KOPT-K1 (cell line): ENCODE measurements around the gene CACNA1S.

Source experiments
- H3K27ac ChIP-seq: fragments of 200-600 bp; sonication (generic); 2 replicates; pipeline ENCODE4 v1.5.1; 2016; ENCODE audit warnings: antibody characterized with exemption, mild to moderate bottlenecking, low read depth, low read length; ENCODE audit not compliant: poor library complexity, severe bottlenecking
- H3K36me3 ChIP-seq: fragments of 200-600 bp; sonication (generic); 2 replicates; pipeline ENCODE4 v1.5.1; 2017; ENCODE audit warnings: antibody characterized with exemption, mild to moderate bottlenecking, low read length, moderate library complexity; ENCODE audit not compliant: insufficient read depth
- H3K9me3 ChIP-seq: fragments of 200-600 bp; sonication (generic); 2 replicates; pipeline ENCODE4 v1.5.1; 2017; ENCODE audit warnings: antibody characterized with exemption, low read length, mild to moderate bottlenecking; ENCODE audit not compliant: insufficient read depth, poor library complexity, severe bottlenecking

Gene CACNA1S

DNA sequence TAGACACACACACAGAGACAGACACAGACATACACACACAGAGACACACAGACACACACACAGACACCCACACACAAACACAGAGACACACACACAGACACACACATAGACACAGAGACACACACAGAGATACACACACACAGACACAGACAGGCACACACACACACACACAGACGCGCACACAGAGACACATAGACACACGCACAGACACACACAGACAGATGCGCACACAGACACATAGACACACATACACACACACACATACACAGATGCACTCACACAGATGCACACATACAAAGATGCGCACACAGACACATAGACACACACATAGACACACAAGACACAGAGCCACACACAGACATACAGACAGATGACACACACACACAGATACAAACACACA, 104.7 kb downstream of the CACNA1S start:
- H3K9me3 ChIP-seq, result no peaks in the 10 kb centered on the region
- H3K27ac ChIP-seq, result no peak overlapping the region
- peaks cover 70% of the 10 kb centered on the region for H3K36me3 ChIP-seq

DNA sequence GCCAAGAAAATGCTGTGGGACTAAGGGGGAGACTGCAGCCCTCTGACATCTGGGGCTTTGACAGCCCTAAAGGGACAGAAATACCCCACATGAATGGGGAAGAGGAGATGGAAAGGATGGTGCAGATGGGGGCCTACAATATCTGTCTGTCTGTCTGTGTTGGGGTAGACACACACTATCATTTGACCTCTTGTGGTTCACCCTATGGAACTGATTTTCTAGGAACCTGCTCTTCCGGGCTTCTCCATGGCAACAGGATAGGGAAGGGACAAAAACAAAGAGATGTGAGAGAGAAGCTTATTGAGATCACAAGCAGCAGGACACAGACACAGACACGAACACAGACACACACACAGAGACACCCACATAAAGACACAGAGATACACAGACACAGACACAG, 105.8 kb downstream of the CACNA1S start:
- Histone ChIP-seq H3K27ac (no peak overlapping the region), H3K36me3 (peaks cover 76% of the 10 kb centered on the region), H3K9me3 (no peaks in the 10 kb centered on the region)

DNA sequence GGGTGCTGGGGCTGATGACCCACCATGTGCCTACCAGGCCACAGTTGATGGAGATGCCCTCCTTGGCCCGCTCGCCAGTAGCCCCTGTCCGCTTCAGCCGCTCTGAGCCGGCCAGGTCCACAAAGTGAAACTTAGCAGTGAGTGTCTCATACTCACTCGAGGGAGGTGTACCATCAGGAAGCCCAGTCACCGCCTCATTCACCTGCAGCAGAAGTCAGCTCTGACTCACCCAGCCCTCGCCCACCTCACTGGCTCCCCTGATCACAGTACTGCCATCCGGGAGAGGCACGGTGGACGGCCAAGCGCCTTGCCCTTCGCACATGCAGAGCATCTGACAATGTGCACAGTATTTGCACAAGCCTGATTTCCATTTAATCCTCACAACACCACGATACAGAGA, 107.5 kb downstream of the CACNA1S start:
- Histone ChIP-seq H3K27ac (no peak overlapping the region), H3K9me3 (no peaks in the 10 kb centered on the region), H3K36me3 (peaks cover 88% of the 10 kb centered on the region)

DNA sequence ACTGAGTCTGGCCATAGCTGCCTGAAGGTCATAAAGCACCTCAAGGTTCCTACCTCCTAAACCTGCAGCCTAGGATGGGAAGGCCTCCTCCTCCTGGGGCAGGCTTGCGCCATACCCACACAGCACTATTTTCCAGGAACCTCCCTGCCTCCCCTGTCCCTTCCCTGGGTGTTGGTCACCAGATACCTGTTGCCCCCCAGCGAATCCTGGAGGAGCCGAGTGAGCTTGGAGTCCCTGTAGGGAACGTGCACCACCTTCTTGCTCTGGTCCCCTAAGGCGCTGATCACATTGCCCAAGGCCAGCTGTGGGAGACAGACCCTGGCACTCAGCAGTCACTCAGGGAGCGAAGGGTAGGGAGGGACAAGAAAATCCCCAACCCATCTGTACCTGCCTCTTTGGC, 108.1 kb downstream of the CACNA1S start:
- Histone ChIP-seq H3K36me3 (peaks cover 92% of the 10 kb centered on the region), H3K9me3 (no peaks in the 10 kb centered on the region), H3K27ac (no peak overlapping the region)

DNA sequence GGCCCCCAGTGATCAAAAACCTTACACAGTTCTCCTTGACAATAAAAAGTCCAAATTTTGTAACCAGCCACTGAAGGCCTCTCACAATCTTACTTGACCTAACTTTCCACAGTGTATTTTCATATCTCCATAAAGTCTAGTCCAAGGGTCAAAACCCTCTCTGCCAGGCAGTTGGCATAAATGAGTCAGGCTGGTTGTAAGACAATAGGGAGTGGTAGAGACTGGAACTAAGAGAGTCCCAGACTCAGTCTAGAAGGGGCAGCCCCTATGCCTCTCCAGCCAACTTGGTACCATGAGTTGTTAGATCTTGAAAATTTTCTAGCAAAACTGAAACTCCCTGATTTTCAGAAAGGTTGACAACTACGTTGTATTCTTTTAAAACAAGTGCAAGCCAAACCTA, 109.7 kb downstream of the CACNA1S start:
- Histone ChIP-seq H3K27ac (no peak overlapping the region), H3K36me3 (peaks cover 92% of the 10 kb centered on the region), H3K9me3 (no peaks in the 10 kb centered on the region)

DNA sequence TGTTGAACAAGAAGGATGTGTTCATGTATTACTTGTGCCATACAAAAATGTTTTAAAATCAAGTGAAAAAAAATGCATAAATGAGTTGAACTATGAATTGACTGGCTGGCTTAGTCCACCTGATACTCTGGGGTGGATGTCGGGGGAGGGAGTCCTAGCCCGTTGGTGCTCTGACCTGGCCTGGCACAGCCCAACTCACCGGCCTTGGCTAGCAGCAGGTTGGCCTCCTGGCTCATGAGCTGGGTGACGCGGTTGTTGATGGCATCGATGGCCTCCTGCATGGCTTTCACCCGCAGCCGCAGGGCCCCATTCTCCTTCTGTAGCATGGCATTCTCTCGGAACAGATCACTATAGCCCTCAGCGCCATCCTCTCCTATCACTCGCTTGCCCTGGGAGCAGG, 110.3 kb downstream of the CACNA1S start:
- no peaks in the 10 kb centered on the region for H3K9me3 ChIP-seq
- peaks cover 96% of the 10 kb centered on the region for H3K36me3 ChIP-seq
- no peak overlapping the region for H3K27ac ChIP-seq

DNA sequence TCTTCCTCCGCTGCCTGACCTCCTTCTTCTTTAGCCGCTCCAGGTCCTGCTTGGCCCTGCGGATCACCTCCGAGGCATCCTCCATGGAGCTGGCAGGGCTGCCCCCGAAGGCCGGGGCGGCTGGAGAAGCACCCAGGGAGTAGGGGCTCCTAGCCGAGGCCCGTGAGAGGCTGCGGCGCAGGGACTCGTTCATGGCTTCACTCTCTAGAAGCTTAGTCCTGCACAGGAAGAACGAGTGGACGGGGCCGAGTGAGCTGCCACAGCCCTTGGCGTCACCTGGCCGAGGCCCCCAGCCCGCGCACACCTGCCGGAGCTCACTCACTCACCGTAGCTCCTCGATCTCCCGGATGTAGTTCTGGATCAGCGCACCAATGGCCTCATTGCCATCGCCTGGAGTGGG, 111.8 kb downstream of the CACNA1S start:
- Histone ChIP-seq H3K9me3 (no peaks in the 10 kb centered on the region), H3K27ac (no peak overlapping the region), H3K36me3 (peaks cover 100% of the 10 kb centered on the region)

DNA sequence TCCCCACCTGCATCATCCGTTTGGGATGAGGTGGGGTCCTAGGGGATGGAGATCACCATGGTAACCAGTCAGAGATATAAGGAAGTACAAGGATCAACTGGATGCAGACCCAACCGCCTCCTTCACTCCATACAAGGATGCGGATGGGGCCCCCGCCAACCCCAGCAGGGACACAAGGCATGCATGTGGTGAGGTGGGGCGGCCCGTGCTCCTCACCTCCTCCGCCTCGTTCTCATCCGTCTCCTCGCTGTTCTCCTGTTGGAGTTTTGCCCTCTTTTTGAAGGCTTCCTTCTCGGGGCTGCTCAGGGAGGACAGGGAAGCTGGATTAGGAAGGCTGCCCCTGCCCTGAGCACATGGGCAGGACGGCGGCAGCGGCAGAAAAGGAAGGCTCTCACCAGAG, 112.6 kb downstream of the CACNA1S start:
- H3K27ac ChIP-seq, result no peak overlapping the region
- H3K9me3 ChIP-seq, result no peaks in the 10 kb centered on the region
- H3K36me3 ChIP-seq, result peaks cover 100% of the 10 kb centered on the region

DNA sequence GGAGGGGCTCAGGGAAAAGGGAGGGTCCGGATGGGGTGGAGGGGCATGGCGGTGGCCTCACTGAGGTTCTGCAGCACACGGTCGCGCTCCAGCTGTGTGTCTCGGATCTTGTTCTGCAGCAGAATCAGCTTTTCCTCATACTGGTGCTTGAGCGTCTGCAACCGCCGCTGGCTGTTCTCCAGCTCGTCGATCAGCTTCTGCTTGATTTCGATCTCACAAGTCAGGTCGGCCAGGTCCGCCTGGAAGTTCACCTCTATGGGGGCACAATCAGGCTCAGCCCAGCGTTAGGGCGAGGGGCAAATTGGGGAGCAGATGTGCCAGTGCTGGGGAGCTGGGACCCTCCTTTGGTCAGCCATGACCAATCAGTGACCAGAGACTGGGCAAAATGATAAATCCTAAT, 113.9 kb downstream of the CACNA1S start:
- peaks cover 98% of the 10 kb centered on the region for H3K36me3 ChIP-seq

DNA sequence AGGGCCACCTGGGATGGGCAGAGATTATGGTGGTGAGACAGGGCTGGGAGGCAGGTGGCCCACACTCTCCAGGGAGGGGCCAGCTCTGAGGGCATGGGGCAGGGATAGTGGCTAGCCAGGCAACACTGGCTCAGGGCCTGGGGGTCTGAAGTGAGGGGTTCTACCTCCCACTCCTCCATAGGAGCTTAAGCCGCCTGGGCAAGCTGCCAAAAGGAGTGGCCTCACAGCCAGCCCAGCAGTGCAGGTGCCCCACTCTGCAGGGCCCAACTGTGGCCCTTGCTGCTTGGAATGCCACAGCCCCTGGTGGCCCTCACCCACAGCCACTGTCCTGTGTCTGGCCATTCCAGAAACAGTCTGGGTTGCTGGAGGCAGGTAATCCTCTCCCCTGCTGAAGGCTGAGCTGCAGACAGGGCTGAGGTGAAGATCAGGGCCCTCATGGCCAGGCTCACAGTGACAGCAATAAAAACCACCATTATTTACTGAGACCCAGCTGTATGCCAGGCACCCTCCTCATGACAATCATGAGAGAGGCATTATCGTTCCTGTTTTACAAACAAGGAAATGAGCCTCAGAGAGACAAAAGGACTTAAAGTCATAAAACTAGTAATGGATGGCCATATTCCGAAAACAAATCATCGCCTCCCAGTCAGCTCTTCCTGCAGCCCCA, 119.7 kb downstream of the CACNA1S start:
- no peak overlapping the region for H3K27ac ChIP-seq
- peaks cover 98% of the 10 kb centered on the region for H3K36me3 ChIP-seq

More for the DNA sequence above, 113.9 kb downstream of the CACNA1S start:
- no peak overlapping the region for H3K27ac ChIP-seq
- H3K9me3 ChIP-seq, result no peaks in the 10 kb centered on the region

DNA sequence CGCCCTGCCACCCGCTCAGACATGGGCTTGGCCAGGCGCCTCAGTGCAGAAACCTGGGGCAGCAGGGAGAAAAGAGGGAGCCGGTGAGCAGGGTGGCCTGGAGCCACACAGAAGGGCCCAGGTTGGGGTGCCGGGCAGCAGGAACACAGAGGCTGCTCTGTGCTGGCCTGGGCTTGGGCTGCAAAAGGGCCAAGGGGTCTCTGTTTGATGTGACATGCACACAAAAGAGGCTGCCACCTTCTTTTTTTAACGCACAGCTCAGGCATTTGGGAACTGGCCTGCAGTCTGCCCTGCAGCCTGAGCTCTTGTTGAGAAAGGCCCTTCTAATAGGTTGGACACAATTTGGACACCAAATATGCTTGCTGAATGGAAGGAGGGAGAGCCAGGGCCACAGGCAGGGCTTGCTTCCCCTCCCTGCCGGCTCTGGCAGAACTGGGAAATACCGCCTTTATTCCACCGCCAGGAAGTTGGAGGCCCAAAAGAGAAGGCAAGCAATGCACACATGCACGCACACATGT, 121.1 kb downstream of the CACNA1S start:
- peaks cover 98% of the 10 kb centered on the region for H3K36me3 ChIP-seq
- no peak overlapping the region for H3K27ac ChIP-seq
- no peaks in the 10 kb centered on the region for H3K9me3 ChIP-seq

More for the DNA sequence above, 119.7 kb downstream of the CACNA1S start:
- H3K9me3 ChIP-seq, result no peaks in the 10 kb centered on the region

DNA sequence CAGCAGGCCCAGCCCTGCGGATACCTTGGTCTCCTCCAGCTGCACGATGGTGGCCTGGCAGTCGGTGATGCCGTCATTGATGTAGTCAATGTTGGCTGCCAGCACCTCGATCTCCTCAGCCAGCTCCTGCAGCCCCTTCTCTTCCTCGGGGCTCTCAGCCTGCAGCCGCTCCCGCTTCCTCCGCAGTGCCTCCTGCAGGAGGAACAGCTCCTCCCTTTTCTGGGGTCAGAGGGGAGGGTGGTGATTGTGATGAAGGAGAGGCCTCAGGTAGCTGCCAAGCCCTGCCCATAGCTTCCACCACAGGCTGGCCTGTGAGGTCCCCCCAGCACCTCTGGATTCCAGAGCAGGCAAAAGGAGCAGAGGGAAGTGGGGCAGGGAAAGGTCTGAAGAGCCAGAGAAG, 122.1 kb downstream of the CACNA1S start:
- Histone ChIP-seq H3K36me3 (peaks cover 96% of the 10 kb centered on the region), H3K27ac (no peak overlapping the region), H3K9me3 (no peaks in the 10 kb centered on the region)
